Measurements from ENCODE around the gene NOM1.

DNA sequence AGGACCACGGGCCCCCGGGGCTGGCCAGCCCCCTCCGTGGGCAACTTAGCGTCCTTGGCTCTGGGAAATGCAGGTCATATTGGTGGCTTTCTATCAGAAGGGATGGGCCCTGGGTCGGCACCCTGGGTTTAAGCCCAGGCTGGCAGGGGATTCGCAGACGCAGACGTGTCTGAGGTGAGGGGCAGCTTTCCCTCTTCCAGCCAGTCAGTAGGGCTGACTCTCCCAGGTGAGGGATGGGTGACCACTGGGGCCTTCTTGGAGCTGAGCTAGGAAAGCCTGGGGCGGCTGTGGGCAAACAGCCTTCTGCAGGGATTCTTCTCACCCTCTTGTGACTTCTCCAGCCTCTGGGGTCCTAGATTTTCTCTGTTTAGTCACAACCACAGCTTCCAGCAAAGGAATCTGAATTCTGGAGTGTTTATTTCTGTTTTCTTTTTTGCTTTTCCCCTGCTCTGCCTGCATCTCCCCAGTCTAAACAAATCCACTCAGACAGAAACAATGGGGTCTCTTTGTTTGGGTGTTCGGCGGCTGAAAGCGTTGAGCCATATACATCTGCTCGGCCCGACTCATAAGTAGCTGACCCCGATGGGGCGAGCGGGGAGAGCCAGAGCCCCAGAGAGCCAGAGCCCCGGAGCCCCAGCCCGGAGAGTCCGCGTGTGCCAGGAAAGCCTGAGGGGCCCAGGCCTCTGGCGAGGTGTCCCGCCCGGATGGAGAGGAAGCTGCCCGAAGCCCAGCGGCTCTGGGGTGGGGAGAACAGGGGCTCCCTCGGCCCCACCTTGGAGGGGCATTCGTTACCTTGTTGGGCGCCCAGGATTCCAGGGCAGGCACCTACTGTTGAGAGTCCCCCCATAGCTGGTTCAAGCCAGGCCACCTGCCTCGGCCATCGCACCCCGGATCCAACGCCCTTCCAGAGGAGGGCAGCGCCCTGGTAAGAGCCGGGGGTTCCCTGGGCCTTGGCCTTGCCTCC lies 59.0 kb downstream of the NOM1 start:
- TF ChIP-seq, protein P1, sequence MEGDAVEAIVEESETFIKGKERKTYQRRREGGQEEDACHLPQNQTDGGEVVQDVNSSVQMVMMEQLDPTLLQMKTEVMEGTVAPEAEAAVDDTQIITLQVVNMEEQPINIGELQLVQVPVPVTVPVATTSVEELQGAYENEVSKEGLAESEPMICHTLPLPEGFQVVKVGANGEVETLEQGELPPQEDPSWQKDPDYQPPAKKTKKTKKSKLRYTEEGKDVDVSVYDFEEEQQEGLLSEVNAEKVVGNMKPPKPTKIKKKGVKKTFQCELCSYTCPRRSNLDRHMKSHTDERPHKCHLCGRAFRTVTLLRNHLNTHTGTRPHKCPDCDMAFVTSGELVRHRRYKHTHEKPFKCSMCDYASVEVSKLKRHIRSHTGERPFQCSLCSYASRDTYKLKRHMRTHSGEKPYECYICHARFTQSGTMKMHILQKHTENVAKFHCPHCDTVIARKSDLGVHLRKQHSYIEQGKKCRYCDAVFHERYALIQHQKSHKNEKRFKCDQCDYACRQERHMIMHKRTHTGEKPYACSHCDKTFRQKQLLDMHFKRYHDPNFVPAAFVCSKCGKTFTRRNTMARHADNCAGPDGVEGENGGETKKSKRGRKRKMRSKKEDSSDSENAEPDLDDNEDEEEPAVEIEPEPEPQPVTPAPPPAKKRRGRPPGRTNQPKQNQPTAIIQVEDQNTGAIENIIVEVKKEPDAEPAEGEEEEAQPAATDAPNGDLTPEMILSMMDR (IDR thresholded peaks at IDR 0.05; ENCODE audit: low read depth, low read length) = no peak
- TF ChIP-seq, protein P2, sequence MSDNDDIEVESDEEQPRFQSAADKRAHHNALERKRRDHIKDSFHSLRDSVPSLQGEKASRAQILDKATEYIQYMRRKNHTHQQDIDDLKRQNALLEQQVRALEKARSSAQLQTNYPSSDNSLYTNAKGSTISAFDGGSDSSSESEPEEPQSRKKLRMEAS (IDR thresholded peaks at IDR 0.05; ENCODE audit: low read depth, low read length) = no peak
- no peak for TF ChIP-seq POLR2A (IDR thresholded peaks at IDR 0.05; ENCODE audit: extremely low read depth, insufficient read length)

All from NB4 (cell line).